Caco-2 (cell line): ENCODE measurements around the gene GALNT15. TPM values are rescaled to one million over a fixed set of nuclear protein-coding genes. Genes with fewer than 3 reads are reported as not detected.

ENCODE experiments used
- BruUV-seq: library from RNA; stranded (reverse); fragments of 400-500 nt; replicated peaks from 2 replicates; lab custom pipeline; 2021; lab: Mats Ljungman, UMichigan
- CTCF ChIA-PET: fragments of 300-600 bp; sonication (Branson Sonifier 250); formaldehyde crosslinking; loops from one replicate; lab custom pipeline; 2022; ENCODE audit warnings: antibody characterized with exemption; lab: Charles Lee
- POLR2A ChIA-PET: fragments of 300-600 bp; sonication (Branson Sonifier 250); formaldehyde crosslinking; loops from one replicate; lab custom pipeline; 2022; ENCODE audit warnings: antibody characterized with exemption; lab: Charles Lee
- DNase-seq, 2 experiments: peaks; one replicate each; pipeline versions ENCODE4 v3.0.0 to v3.0.0-alpha.2; 2020 to 2022
- H3K27me3 ChIP-seq: replicated peaks from 2 replicates; pipeline ENCODE4 v1.6.0; 2011; ENCODE audit warnings: low read length; ENCODE audit not compliant: control insufficient read depth, insufficient read depth
- H3K36me3 ChIP-seq: 2 replicates; pipeline ENCODE4 v1.5.1; 2011; ENCODE audit warnings: low read length; ENCODE audit not compliant: control insufficient read depth, insufficient read depth
- H3K4me1 ChIP-seq: fragments of 250-450 bp; sonication (Bioruptor Pico); 2 replicates; pipeline ENCODE4 v1.5.1; 2020; ENCODE audit warnings: mild to moderate bottlenecking
- H3K4me3 ChIP-seq: 2 replicates; pipeline ENCODE4 v1.5.1; 2011; ENCODE audit warnings: low read depth, mild to moderate bottlenecking, control low read depth, low read length
- H3K9me3 ChIP-seq: fragments of 250-450 bp; sonication (Bioruptor Pico); 2 replicates; pipeline ENCODE4 v1.5.1; 2020; ENCODE audit warnings: mild to moderate bottlenecking, moderate library complexity
- H3K27ac Mint-ChIP-seq: one replicate; pipeline ENCODE4 v1.8.0; 2022; ENCODE audit warnings: mixed read lengths; ENCODE audit not compliant: unreplicated experiment
- H3K27me3 Mint-ChIP-seq: one replicate; pipeline ENCODE4 v1.8.0; 2022; ENCODE audit warnings: mixed read lengths; ENCODE audit not compliant: insufficient read depth, unreplicated experiment
- H3K36me3 Mint-ChIP-seq: one replicate; pipeline ENCODE4 v1.8.0; 2022; ENCODE audit warnings: mild to moderate bottlenecking, mixed read lengths; ENCODE audit not compliant: insufficient read depth, unreplicated experiment
- H3K4me1 Mint-ChIP-seq: one replicate; pipeline ENCODE4 v1.8.0; 2022; ENCODE audit warnings: low read depth, mixed read lengths; ENCODE audit not compliant: unreplicated experiment
- H3K4me3 Mint-ChIP-seq: one replicate; pipeline ENCODE4 v1.8.0; 2022; ENCODE audit warnings: mild to moderate bottlenecking, moderate library complexity, mixed read lengths; ENCODE audit not compliant: unreplicated experiment
- H3K9me3 Mint-ChIP-seq: one replicate; pipeline ENCODE4 v1.8.0; 2022; ENCODE audit warnings: mixed read lengths; ENCODE audit not compliant: unreplicated experiment
- intact Hi-C: fragments of 100-400 bp; cut with micrococcal nuclease; formaldehyde crosslinking; loops from one replicate; pipeline ENCODE4 v1.10.0; 2022; ENCODE audit not compliant: unreplicated experiment
- total RNA-seq: library from RNA; stranded (reverse); gene quantifications from 2 replicates; pipeline ENCODE4 v1.2.3, GENCODE V29; 2022
- TF ChIP-seq, protein P1 (sequence below), 2 experiments: fragments of 200-600 bp in 1 of 2; IDR thresholded peaks; 1 replicate in 1 of 2; 2 replicates in 1 of 2; pipeline versions ENCODE4 v1.5.1 to v1.8.0; 2011 to 2022; ENCODE audit warnings: antibody characterized with exemption in 1 of 2, control low read depth in 1 of 2, inconsistent platforms in 1 of 2, low read depth in 1 of 2, low read length in 1 of 2, mild to moderate bottlenecking in 1 of 2, moderate library complexity in 1 of 2; ENCODE audit not compliant: insufficient read depth in 1 of 2, severe bottlenecking in 1 of 2, unreplicated experiment in 1 of 2

The GALNT15 gene
- total RNA-seq, 1 experiment from 2014 or later = not detected

DNA sequence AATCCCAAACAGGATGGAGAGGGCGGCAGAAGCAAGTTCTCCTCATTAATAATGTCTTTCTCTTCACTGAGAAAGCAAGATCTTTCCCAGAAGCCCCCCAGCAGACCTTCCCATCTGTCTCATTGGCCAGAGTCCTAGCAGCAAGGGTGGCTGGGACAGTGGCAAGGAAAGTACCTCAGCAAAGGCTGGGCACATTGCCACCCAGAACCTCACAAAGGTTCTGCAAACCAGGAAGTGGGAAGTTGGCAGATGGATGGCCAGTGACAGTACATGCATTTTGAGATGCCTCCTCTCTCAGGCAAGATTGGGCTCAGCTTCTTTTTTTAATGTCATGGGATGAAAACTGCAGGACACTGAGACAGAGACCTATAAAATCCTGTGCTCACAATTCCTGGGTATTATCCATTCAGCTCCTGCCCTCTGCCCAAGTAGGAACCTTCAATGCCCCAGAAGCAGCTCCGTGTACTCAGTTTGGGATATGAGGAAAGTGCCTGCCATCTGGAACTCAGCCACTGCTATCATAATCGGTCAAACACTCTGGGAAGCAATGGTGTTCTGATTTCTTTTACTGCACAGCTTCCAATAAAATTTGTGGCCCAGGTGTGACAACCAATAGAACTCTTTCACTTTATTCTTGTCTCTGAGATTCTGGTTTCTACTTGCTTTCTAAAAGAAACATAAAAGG is 64.7 kb downstream of the GALNT15 start:
- H3K9me3 ChIP-seq = no peaks in the 10 kb centered on the region
- H3K4me3 ChIP-seq = no peak overlapping the region
- no peak overlapping the region for H3K27ac Mint-ChIP-seq
- peaks cover 9% of the 10 kb centered on the region for H3K9me3 Mint-ChIP-seq
- H3K27me3 Mint-ChIP-seq = peaks cover 4% of the 10 kb centered on the region
- no peaks in the 10 kb centered on the region for H3K36me3 ChIP-seq
- no TSS peak for BruUV-seq
- H3K4me1 Mint-ChIP-seq = no peaks in the 10 kb centered on the region
- POLR2A ChIA-PET = no interaction called here
- H3K27me3 ChIP-seq = no peaks in the 10 kb centered on the region
- TF ChIP-seq, protein P1, sequence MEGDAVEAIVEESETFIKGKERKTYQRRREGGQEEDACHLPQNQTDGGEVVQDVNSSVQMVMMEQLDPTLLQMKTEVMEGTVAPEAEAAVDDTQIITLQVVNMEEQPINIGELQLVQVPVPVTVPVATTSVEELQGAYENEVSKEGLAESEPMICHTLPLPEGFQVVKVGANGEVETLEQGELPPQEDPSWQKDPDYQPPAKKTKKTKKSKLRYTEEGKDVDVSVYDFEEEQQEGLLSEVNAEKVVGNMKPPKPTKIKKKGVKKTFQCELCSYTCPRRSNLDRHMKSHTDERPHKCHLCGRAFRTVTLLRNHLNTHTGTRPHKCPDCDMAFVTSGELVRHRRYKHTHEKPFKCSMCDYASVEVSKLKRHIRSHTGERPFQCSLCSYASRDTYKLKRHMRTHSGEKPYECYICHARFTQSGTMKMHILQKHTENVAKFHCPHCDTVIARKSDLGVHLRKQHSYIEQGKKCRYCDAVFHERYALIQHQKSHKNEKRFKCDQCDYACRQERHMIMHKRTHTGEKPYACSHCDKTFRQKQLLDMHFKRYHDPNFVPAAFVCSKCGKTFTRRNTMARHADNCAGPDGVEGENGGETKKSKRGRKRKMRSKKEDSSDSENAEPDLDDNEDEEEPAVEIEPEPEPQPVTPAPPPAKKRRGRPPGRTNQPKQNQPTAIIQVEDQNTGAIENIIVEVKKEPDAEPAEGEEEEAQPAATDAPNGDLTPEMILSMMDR (IDR thresholded peaks at IDR 0.05; ENCODE audit: insufficient read depth in 1 of 2, low read depth in 1 of 2, low read length in 1 of 2, severe bottlenecking in 1 of 2, unreplicated experiment in 1 of 2) = no peak
- intact Hi-C loops = no loop called here
- H3K4me3 Mint-ChIP-seq = no peak overlapping the region
- H3K4me1 ChIP-seq = no peaks in the 10 kb centered on the region
- CTCF ChIA-PET = no interaction called here
- H3K36me3 Mint-ChIP-seq = no peaks in the 10 kb centered on the region
- DNase-seq = no peak

DNA sequence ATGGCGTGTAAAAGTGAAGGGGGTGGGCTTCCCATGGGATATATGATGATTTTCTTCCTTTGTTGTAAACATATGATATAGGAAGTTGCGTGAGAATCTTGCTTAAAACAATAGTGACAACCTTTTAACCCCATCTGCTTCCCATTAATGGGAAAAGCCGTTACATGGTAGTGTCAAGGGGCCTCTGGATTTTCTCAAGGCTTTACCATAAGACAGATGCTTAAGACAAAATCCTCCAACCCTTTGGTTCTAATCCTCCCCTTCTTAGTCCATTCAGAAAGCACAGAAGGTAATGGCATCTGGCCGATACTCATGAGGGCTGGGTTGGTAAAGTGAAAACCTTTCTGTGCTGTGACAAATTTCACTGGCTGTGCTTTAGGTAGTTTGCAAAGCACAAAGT is 65.3 kb downstream of the GALNT15 start:
- Histone ChIP-seq H3K36me3 (no peaks in the 10 kb centered on the region), H3K9me3 (no peaks in the 10 kb centered on the region), H3K4me1 (no peaks in the 10 kb centered on the region), H3K4me3 (no peak overlapping the region), H3K27me3 (no peaks in the 10 kb centered on the region)
- POLR2A ChIA-PET = no interaction called here
- BruUV-seq = no TSS peak
- no peaks in the 10 kb centered on the region for H3K4me1 Mint-ChIP-seq
- peaks cover 9% of the 10 kb centered on the region for H3K9me3 Mint-ChIP-seq
- H3K27ac Mint-ChIP-seq = no peak overlapping the region
- peaks cover 4% of the 10 kb centered on the region for H3K27me3 Mint-ChIP-seq
- TF ChIP-seq, protein P1 (IDR thresholded peaks at IDR 0.05; ENCODE audit: insufficient read depth in 1 of 2, low read depth in 1 of 2, low read length in 1 of 2, severe bottlenecking in 1 of 2, unreplicated experiment in 1 of 2) = no peak
- CTCF ChIA-PET = interaction anchor here (0.7 kb wide), 1 partner anchor 180 kb away, joined by 3 read pairs; no protein-coding TSS in a partner anchor
- intact Hi-C loops = no loop called here
- no peaks in the 10 kb centered on the region for H3K36me3 Mint-ChIP-seq
- H3K4me3 Mint-ChIP-seq = no peak overlapping the region
- no peak for DNase-seq

DNA sequence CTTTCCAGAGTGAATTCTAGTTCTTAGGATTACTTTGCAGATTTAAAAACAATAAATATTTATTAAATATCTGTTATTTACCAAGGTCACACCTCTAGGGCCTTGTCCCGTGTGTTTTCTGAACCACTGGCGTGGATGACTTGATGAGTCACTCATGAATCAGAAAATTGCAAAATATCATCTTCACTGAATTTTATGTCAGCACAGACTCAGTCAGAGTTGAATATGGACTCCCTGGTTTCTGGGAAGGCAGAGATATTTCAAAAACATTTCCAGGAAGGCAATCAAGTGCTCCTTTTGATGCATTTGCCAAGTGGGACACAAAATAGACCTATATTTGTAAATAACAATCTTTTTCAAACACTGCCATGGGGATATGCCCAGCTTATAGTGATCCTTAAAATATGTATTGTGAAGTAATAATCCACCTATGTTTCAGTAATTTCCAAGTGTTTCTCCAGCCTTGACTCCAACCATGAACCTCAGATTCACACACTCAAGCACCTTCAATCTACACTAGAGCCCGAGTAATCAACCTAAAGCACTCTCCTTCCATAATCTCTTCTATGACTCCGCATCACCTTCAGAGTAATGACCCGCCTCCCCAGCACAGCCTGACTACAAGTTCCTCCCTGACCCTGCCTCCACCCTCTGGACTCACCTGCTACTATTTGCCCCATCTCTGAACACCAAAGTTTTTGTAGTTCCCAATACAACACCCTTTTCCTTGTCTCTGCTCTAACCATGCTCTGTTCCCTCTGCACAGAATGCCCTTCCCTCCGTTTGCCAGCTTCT is 65.9 kb downstream of the GALNT15 start:
- H3K27me3 Mint-ChIP-seq = peaks cover 4% of the 10 kb centered on the region
- no peak overlapping the region for H3K4me3 Mint-ChIP-seq
- no peak overlapping the region for H3K27ac Mint-ChIP-seq
- H3K4me1 Mint-ChIP-seq = no peaks in the 10 kb centered on the region
- no TSS peak for BruUV-seq
- intact Hi-C loops = no loop called here
- DNase-seq = no peak
- TF ChIP-seq, protein P1 (IDR thresholded peaks at IDR 0.05; ENCODE audit: insufficient read depth in 1 of 2, low read depth in 1 of 2, low read length in 1 of 2, severe bottlenecking in 1 of 2, unreplicated experiment in 1 of 2) = no peak
- no peaks in the 10 kb centered on the region for H3K36me3 ChIP-seq
- no peak overlapping the region for H3K4me3 ChIP-seq
- peaks cover 4% of the 10 kb centered on the region for H3K9me3 Mint-ChIP-seq
- ChIA-PET CTCF (interaction anchor here (0.7 kb wide), 1 partner anchor 180 kb away, joined by 3 read pairs; no protein-coding TSS in a partner anchor), POLR2A (no interaction called here)
- H3K4me1 ChIP-seq = no peaks in the 10 kb centered on the region
- no peaks in the 10 kb centered on the region for H3K9me3 ChIP-seq
- no peaks in the 10 kb centered on the region for H3K36me3 Mint-ChIP-seq
- H3K27me3 ChIP-seq = no peaks in the 10 kb centered on the region
